Endothelial cell of umbilical vein (primary cell): ENCODE data around the gene FMN2. TPM values are rescaled to one million over a fixed set of nuclear protein-coding genes. Genes with fewer than 3 reads are reported as not detected.

Experiments
- BruUV-seq: library from RNA; stranded (reverse); fragments of 400-500 nt; replicated peaks from 2 replicates; lab custom pipeline; 2021; lab: Mats Ljungman, UMichigan
- CTCF ChIA-PET: fragments of 300-600, 350-600 bp; sonication (Branson Sonifier 250); formaldehyde crosslinking; loops from one replicate; lab custom pipeline; 2021; ENCODE audit warnings: antibody characterized with exemption, inconsistent platforms; lab: Charles Lee
- POLR2A ChIA-PET: fragments of 300-600, 350-600 bp; sonication (Branson Sonifier 250); formaldehyde crosslinking; loops from one replicate; lab custom pipeline; 2021; ENCODE audit warnings: antibody characterized with exemption, inconsistent platforms; lab: Charles Lee
- DNase-seq: peaks from one replicate; pipeline ENCODE4 v3.0.0-alpha.2; 2011; ENCODE audit warnings: low read depth, low spot score
- FAIRE-seq: peaks from 2 replicates; lab custom pipeline; 2011; peaks lifted over from hg19 to GRCh38; lab: Jason Lieb, UNC
- H2AFZ ChIP-seq: 2 replicates; pipeline ENCODE4 v1.6.0; 2012; ENCODE audit warnings: low read depth, low read length, control low read depth, inconsistent platforms
- H3K27ac ChIP-seq: 2 replicates; pipeline ENCODE4 v1.5.1; 2011; ENCODE audit warnings: low read depth, mild to moderate bottlenecking, control low read depth, low read length, moderate library complexity; ENCODE audit not compliant: insufficient read depth
- H3K27me3 ChIP-seq, 2 experiments: 2 replicates each; pipeline versions ENCODE4 v1.6.0 to v1.6.1; 2011; ENCODE audit warnings: low read length in 2 of 2, mixed read lengths in 1 of 2; ENCODE audit not compliant: control insufficient read depth in 2 of 2, insufficient read depth in 2 of 2
- H3K36me3 ChIP-seq, 2 experiments: 2 replicates in 1 of 2; 3 replicates in 1 of 2; pipeline ENCODE4 v1.5.1; 2011; ENCODE audit warnings: low read length in 2 of 2, mild to moderate bottlenecking in 1 of 2, moderate library complexity in 1 of 2; ENCODE audit not compliant: control insufficient read depth in 2 of 2, insufficient read depth in 2 of 2; ENCODE audit errors: extremely low read depth in 1 of 2
- H3K4me1 ChIP-seq: 3 replicates; pipeline ENCODE4 v1.5.1; 2011; ENCODE audit warnings: mild to moderate bottlenecking, low read length; ENCODE audit not compliant: control insufficient read depth, insufficient read depth; ENCODE audit errors: extremely low read depth
- H3K4me2 ChIP-seq: 2 replicates; pipeline ENCODE4 v1.6.1; 2011; ENCODE audit warnings: low read length, control low read depth, mixed read lengths; ENCODE audit not compliant: insufficient read depth
- H3K4me3 ChIP-seq, 3 experiments: fragments of 200-600 bp in 1 of 3; sonication (generic), shearing (Covaris generic) in 1 of 3; replicated peaks in 1 of 3; 2 replicates each; pipeline ENCODE4 v1.5.1; 2011 to 2016; ENCODE audit warnings: control low read depth in 3 of 3, low read length in 3 of 3, mild to moderate bottlenecking in 2 of 3, inconsistent platforms in 1 of 3, low read depth in 1 of 3, moderate library complexity in 1 of 3; ENCODE audit not compliant: insufficient read depth in 1 of 3
- H3K79me2 ChIP-seq: 2 replicates; pipeline ENCODE4 v1.6.0; 2012; ENCODE audit warnings: low read length, inconsistent platforms; ENCODE audit not compliant: control insufficient read depth, insufficient read depth
- H3K9ac ChIP-seq: replicated peaks from 2 replicates; pipeline ENCODE3; 2011; ENCODE audit warnings: low read length, control low read depth; ENCODE audit not compliant: insufficient read depth; ENCODE audit errors: extremely low read depth
- H3K9me1 ChIP-seq: replicated peaks from 3 replicates; pipeline ENCODE4 v1.6.0; 2011; ENCODE audit warnings: mild to moderate bottlenecking, low read length; ENCODE audit not compliant: control insufficient read depth, insufficient read depth; ENCODE audit errors: extremely low read depth
- H3K9me3 ChIP-seq: replicated peaks from 2 replicates; pipeline ENCODE4 v1.5.1; 2012; ENCODE audit warnings: low read length, inconsistent platforms; ENCODE audit not compliant: control insufficient read depth, insufficient read depth
- H4K20me1 ChIP-seq: replicated peaks from 2 replicates; pipeline ENCODE3; 2011; ENCODE audit warnings: mild to moderate bottlenecking, low read length; ENCODE audit not compliant: control insufficient read depth, insufficient read depth; ENCODE audit errors: extremely low read depth
- EZH2 ChIP-seq: IDR thresholded peaks from 2 replicates; pipeline ENCODE4 v1.6.1; 2012; ENCODE audit warnings: borderline replicate concordance, low read depth, mild to moderate bottlenecking, moderate library complexity, low read length, inconsistent platforms; ENCODE audit not compliant: severe bottlenecking
- FOS ChIP-seq: IDR thresholded peaks from 2 replicates; pipeline ENCODE4 v1.6.1; 2011; ENCODE audit warnings: mild to moderate bottlenecking, low read length, moderate library complexity, borderline replicate concordance; ENCODE audit not compliant: insufficient read depth
- GATA2 ChIP-seq: IDR thresholded peaks from 2 replicates; pipeline ENCODE4 v1.7.0; 2011; ENCODE audit warnings: low read depth, mild to moderate bottlenecking, moderate library complexity, mixed read lengths, low read length; ENCODE audit not compliant: insufficient read length, insufficient read depth
- JUN ChIP-seq: IDR thresholded peaks from 2 replicates; pipeline ENCODE4 v1.6.1; 2011; ENCODE audit warnings: borderline replicate concordance, low read depth; ENCODE audit not compliant: insufficient read length, insufficient read depth
- MYC ChIP-seq: IDR thresholded peaks from one replicate; pipeline ENCODE4 v1.6.1; 2011; ENCODE audit warnings: mild to moderate bottlenecking, low read depth, low read length
- POLR2A ChIP-seq: IDR thresholded peaks from 2 replicates; pipeline ENCODE4 v1.6.1; 2012; ENCODE audit warnings: low read depth, mild to moderate bottlenecking, control low read depth, low read length
- POLR2AphosphoS5 ChIP-seq: IDR thresholded peaks from 2 replicates; pipeline ENCODE4 v1.6.1; 2012; ENCODE audit warnings: low read depth, mild to moderate bottlenecking, control low read depth, low read length, moderate library complexity; ENCODE audit not compliant: insufficient read depth
- dilution Hi-C: fragments of 300-500 bp; cut with MboI; formaldehyde crosslinking; loops from one replicate; pipeline ENCODE4 v1.15.0; 2019; ENCODE audit warnings: low sequenced_read_pairs; ENCODE audit not compliant: extremely low pct_ligation_motif_present
- intact Hi-C: fragments of 100-400 bp; cut with micrococcal nuclease; formaldehyde crosslinking; loops from one replicate; pipeline ENCODE4 v1.10.0; 2022
- polyA plus RNA-seq, 4 experiments: library from polyadenylated mRNA; depleted of rRNA in 3 of 4; stranded (reverse) in 3 of 4; unstranded in 1 of 4; fragments of >200 nt; gene quantifications; 2 replicates each; pipeline versions ENCODE4 v1.2.1 to v1.2.3, GENCODE V29; 2011 to 2012; ENCODE audit warnings: missing spikeins in 1 of 4
- total RNA-seq: library from RNA; stranded (reverse); gene quantifications from 2 replicates; pipeline ENCODE4 v1.2.3, GENCODE V29; 2021
- TF ChIP-seq, protein P1 (sequence below), 2 donors: IDR thresholded peaks; 1 replicate in 1 of 2; 2 replicates in 1 of 2; pipeline ENCODE4 v1.5.1; 2011; ENCODE audit warnings: low read length in 2 of 2, mild to moderate bottlenecking in 2 of 2, moderate library complexity in 2 of 2, control low read depth in 1 of 2, inconsistent platforms in 1 of 2, low read depth in 1 of 2; ENCODE audit not compliant: insufficient read depth in 1 of 2; ENCODE audit errors: extremely low read depth in 1 of 2
- TF ChIP-seq, protein P2 (sequence below): IDR thresholded peaks from 2 replicates; pipeline ENCODE4 v1.6.1; 2011; ENCODE audit not compliant: insufficient read depth, insufficient read length

The FMN2 gene
- total and polyA plus RNA-seq, 2 donors (not counting 3 experiments of a cell fraction or from before 2014, with no cell fraction given) = not detected

DNA sequence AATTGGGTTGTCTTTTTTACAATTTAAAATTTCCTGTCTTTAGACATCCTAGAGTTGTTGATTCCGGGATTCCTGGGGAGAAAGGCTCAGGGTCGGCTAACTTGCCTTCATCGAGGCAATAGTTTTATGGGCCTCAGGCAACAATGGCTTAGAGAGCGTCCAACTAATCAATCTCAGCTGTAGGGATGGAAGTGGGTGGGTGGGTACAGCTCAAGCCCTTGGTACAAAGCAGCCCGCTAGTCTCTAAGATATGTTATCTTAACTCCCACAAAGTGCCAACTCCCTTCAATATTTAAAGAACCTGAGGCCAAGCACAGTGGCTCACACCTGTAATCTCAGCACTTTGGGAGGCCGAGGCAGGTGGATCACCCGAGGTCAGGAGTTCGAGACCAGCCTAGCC is 6.9 kb upstream of the FMN2 start:
- CTCF ChIA-PET = no interaction called here
- Histone ChIP-seq H4K20me1 (no peaks in the 10 kb centered on the region), H3K4me3 (no peak overlapping the region), H3K36me3 (no peaks in the 10 kb centered on the region), H3K9ac (no peak overlapping the region), H3K9me1 (no peaks in the 10 kb centered on the region), H2AFZ (no peak overlapping the region), H3K4me1 (no peaks in the 10 kb centered on the region), H3K27me3 (peaks cover under 1 to 2% of the 10 kb centered on the region in 2 experiments), H3K9me3 (no peaks in the 10 kb centered on the region), H3K4me2 (no peak overlapping the region), H3K79me2 (no peaks in the 10 kb centered on the region), H3K27ac (no peak overlapping the region)
- FAIRE-seq (no peak), DNase-seq (no peak)
- dilution Hi-C loops (no loop called here), intact Hi-C loops (no loop called here)
- TF ChIP-seq, protein P1, sequence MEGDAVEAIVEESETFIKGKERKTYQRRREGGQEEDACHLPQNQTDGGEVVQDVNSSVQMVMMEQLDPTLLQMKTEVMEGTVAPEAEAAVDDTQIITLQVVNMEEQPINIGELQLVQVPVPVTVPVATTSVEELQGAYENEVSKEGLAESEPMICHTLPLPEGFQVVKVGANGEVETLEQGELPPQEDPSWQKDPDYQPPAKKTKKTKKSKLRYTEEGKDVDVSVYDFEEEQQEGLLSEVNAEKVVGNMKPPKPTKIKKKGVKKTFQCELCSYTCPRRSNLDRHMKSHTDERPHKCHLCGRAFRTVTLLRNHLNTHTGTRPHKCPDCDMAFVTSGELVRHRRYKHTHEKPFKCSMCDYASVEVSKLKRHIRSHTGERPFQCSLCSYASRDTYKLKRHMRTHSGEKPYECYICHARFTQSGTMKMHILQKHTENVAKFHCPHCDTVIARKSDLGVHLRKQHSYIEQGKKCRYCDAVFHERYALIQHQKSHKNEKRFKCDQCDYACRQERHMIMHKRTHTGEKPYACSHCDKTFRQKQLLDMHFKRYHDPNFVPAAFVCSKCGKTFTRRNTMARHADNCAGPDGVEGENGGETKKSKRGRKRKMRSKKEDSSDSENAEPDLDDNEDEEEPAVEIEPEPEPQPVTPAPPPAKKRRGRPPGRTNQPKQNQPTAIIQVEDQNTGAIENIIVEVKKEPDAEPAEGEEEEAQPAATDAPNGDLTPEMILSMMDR (IDR thresholded peaks at IDR 0.05; ENCODE audit: extremely low read depth in 1 of 2, insufficient read depth in 1 of 2, low read depth in 1 of 2, low read length in 2 of 2) = no peak
- TF ChIP-seq FOS (no peak), JUN (no peak), EZH2 (no peak), POLR2A (no peak), GATA2 (no peak), MYC (no peak), POLR2AphosphoS5 (no peak)
- TF ChIP-seq, protein P2, sequence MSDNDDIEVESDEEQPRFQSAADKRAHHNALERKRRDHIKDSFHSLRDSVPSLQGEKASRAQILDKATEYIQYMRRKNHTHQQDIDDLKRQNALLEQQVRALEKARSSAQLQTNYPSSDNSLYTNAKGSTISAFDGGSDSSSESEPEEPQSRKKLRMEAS = no peak
- POLR2A ChIA-PET = no interaction called here
- BruUV-seq = no TSS peak
